IPS-11a (cell line): ENCODE results near the gene TRIM15.
"Not testable (repeated sequence)": the region's sequence is repeated elsewhere in the genome, so short reads cannot be mapped to it uniquely, and the experiment has no call there.

Experiments used
- H3K4me3 ChIP-seq: one replicate; pipeline ENCODE4 v1.5.1; 2013; ENCODE audit warnings: low read depth, low read length, control low read depth

Gene TRIM15

DNA sequence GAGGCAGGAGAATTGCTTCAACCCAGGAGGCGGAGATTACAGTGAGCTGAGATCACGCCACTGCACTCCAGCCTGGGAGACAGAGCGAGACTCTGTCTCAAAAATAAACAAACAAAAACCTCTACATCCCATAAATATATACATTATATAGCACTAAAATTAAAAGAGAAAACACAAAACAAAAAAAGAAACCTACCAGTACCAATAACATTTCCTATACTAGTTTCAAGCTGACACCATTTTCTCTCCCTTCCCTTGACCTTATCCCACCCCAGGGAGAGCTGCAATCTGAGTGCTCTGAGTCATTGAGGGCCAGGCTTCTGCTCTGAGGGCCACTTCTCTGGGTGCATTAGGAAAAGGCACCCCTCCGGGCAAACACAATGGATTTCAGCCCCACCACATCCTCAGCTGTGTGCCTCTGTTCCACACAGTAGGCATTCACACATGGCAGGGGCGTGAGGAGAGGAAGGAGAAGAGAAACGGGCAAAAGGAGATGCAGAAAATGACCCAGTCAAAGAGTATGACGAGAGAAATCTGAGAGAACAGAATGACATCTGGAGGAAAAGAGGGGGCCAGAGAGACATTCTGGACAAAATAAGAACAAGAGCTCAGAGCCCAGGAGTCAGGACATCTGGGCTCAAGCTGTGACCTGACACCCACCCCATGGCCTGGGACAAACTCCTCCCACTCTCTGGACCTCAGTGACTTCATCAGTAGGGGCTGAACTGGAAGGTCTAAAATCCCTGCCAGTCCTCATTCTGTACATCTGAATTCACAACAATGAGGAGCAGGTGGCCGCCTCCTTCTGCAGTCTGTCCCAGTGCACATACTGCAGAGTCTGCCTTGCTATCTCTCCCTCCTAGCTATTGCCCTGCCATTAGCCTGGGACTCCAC lies 31.7 kb downstream of the TRIM15 start:
- H3K4me3 ChIP-seq: no peak overlapping the region

DNA sequence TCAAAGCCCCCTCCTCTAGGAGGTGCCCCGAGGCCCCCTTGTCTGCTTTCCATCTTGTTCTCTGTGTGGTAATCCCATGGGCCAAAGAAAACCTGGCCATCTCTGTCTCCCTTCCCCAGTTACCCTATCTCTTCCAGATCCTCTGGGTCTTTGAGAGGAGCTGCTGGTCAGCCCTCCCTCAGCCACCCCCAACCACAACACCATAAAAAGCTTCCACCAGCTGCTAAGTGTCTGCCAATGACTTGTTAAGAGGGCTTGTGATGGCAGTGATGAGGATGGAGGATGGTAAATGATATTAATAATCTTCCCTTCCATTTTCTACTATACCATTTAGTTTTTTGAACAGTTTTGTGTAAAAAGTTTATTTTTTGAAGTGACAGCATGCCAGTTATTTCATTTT lies 32.6 kb downstream of the TRIM15 start:
- H3K4me3 ChIP-seq: no peak overlapping the region

DNA sequence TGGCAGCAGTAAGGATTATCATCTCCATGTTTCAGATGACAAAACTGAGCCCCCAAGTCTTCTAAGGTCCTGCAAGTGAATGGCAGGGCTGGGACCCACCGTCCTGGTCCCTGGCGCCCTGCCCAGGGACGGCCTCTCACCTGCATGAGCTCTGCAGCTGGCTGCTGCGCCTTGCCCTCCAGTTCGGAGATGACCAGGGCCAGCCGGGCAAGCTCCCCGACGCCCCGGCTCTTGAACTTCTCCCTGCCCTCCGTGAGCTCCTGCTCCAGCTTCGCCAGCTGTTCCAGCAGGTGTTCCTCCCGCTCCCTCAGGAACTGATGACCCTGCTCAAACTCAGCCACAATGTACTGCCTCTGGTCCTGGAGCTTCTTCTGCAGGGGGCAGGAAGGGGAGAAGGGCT lies 33.0 kb downstream of the TRIM15 start:
- H3K4me3 ChIP-seq: no peak overlapping the region

DNA sequence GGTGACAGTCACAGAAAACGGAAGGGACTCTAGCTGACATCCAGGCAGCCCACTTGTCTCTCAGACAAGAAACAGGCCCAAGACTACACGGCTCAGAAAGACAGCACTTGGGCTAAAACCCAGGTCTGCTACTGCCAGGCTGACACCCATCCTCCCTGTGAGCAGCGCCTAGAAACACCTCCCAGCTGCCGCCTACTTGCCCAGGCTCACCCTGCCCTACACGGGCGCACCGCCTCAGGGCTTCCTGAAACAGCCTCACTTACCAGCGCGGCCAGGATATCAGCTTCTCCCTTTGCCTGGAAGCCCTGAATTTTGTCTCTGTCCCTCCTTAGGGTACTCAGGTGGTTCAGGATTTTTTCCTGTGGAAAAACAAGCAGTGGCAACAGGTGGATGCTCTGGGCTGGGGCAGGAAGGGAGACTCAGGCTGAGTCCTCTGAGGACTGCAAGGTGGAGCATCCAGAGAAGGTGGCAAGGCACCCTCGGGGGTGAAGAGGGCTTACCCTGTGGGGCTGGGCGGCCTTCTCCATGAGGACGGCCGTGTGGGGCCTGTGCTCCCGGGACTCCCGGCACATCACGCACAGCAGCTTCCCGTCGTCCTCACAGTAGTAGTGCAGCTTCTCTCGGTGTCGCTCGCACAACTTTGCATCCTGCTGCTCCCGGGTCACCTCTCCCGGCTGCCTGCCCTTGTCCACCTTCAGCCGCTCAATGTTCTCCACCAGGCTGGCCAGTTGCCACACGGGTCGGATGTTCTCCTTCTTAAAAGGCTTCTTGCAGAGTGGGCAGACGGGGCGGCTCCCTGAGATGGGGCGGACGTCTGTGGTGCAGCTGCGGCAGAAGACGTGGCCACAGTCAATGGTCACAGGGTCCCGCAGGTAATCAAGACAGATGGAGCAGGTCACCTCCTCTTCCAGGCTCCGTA lies 35.1 kb downstream of the TRIM15 start:
- no peak overlapping the region for H3K4me3 ChIP-seq

DNA sequence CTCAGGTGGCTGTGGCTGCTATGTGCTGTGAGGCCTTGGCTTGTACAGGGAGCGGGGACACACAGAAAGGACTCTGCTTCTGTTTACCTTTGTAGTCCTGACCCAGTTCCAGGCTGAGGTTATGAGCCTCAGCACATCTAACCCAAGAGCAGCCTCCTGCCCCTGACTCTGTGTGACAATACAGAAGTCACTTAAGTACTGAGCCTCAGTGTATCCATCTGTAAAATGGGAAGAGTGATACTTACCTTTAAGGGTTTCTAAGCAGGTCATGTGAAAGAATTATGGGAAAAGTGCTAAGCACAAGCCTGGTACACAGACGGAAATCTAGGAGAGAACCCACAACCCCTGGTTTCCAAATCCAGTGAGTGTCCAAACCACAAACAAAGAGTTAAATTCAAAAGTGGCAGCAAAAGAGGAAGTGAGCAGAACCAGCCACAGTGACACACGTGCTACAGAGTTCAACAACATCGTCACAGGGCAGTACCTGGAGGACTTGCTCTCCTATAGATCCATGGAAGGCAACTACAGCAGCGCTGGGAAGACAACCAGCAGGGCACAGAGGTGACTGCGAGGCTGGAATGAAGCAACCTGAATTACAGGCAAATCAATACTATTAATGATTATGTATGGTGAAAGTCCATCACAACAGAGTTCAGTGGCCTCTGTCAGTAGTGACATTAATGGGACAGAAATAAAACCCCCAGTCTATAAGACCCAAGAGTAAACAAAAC lies 37.4 kb downstream of the TRIM15 start:
- no peak overlapping the region for H3K4me3 ChIP-seq

DNA sequence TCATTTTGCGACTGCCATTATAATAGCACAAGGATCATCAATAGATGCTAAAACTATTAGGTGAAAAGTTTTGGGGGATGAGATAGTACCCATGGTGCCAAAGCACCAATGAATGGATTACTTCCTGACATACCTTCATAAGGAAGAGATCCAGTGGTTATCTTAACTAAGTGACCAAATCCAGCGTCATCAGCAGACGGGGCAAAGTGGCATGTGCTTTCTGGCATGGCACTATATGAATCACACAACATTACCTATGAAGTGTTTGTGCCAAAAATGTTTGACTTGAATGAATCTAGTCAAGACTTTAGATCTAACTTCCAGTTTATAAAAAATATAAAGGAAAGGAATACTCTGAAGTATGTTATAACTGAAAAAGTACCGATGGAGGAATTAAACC lies 39.0 kb downstream of the TRIM15 start:
- H3K4me3 ChIP-seq: no peak overlapping the region

DNA sequence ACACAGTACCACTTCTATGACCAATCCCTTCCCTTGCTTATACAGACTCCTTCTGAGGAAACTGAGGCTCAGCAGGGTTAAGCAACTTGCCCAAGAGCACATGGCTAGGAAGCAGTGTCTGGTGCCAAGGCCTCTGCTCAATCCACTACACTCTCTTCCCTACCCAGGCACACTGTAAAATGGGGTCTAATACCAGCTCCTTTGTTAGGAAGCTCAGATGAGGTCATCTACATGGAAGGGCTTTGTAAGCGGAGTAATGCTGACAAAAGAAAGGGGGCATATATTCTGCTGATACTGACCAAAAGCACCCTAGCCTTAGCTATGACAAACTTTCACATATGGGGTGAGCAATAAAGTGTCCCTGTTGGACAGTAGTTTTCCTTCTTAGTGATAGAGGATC lies 40.8 kb downstream of the TRIM15 start:
- no peak overlapping the region for H3K4me3 ChIP-seq

DNA sequence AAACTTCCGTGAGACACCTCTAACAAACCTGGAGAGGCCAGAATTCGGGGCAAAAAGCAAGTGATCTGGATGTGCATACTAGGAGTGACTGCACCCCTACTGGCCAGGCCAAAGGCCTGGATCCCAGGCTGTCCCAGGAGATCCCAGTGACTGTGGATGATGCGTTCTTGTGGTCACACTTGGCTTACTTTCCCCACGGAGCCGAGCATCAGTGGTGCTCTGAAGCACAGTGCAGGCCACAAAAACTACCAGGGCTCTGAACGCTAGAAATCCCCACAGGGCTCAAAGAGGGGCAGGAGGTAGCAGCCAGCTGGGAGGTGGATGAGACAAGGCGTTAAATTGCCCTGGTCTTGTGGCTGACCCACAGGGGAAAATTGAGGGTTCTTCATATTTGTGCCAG lies 42.8 kb downstream of the TRIM15 start:
- no peak overlapping the region for H3K4me3 ChIP-seq

DNA sequence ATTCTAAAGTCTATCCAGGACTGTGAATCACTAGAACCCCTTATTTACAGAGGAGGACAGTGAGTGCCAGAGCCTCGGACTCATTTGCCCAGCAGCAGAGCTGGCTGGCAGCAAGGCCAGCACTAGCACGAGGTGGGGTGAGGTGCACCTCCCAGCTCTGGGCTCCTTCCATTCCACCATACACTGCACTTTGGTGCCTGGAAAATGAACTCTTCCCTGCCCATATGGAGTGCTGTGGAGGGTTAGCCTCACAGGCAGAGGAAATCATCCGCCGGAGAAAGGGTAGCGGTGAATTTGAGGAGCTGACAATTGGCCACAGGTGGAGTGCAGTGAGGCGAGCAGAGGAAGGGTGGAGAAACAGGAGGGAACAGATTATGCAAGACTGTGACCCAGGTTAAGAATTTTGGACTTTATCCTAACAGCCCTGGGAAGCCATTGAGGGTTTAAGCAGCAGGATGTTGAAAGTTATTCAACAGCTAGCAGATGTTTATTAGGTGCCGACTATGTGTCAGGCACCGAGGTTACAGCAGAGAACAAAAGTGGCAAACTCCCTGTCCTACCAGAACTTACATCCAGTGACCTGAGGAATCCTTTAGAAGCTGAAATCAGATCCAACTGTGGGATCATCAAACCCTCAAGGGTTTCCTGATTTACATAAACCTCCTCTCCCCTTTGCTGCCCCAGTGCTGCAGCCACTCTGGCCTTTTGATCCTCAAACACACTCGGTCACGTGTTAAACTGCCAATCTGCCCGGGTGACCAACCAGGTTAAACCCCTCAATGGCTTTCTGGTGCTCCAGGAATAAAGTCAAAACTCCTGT lies 43.7 kb downstream of the TRIM15 start:
- H3K4me3 ChIP-seq: no peak overlapping the region

DNA sequence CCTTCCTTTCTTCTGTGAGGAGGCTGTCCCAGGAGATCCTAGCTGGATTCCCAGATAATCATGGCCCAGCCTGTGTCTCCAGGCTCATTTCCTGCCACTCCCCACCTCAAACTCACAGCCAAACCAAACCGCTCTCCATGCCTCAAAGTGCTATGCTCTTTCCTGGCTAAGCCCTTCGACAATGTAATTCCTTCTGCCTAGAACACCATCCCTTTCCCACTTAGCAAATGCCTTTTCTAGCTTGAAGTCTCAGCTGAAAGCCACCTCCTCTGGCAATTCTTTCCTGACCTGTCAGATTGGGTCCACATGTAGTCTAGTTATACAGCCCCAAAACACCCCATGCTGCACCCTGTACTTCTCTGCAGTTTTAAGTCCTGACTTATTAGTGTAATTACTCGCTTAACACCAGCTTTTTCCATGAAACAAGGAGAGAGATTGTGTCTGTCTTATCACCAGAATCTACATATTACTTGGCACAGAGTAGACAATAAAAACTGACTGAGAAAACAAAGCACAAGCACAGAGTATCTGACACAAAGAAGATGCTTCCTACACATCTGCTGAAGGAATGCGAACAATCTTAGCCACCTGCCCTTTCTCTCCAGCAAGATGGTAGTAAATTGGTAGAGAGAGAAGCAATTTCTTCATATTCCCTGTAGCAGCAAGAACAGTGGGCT lies 44.4 kb downstream of the TRIM15 start:
- H3K4me3 ChIP-seq: no peak overlapping the region

DNA sequence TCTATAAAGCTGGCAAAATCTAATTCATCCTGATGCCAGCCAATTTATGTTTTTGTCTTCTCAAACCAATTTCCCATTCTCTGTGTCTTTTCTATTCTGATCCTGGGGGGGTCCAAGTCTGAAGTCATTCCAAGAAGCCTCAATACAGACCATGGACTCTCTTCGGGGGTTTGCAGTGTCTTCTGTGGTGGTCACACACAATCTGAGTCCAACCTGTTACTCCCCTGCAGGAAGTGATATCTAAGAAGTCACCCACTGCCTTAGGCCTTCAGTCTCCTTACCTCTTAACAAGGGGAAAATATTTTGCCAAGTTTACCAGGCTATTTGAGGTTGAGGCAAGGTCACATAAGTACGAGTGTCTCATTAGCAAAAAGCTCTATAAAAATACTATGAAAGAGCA lies 48.0 kb downstream of the TRIM15 start:
- H3K4me3 ChIP-seq: no peak overlapping the region

DNA sequence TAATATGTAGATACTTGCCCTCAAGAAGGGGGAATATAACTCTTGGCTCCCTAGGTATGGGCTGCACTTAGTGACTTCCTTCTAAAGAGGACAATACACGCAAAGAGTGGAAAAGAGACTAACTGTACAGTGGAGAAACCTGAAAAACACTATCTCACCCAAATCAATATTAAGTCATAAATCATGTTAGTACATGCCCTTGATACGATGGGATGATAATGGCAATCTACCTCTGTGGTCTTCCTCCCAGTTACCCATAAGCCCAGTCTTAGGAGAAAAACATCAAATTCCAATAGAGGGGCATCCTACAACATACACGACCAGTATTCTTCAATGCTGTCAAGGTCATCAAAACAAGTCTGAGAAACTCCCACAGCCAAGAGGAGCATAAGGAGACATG lies 48.6 kb downstream of the TRIM15 start:
- peak overlapping the region; percentile 25 for H3K4me3 ChIP-seq

DNA sequence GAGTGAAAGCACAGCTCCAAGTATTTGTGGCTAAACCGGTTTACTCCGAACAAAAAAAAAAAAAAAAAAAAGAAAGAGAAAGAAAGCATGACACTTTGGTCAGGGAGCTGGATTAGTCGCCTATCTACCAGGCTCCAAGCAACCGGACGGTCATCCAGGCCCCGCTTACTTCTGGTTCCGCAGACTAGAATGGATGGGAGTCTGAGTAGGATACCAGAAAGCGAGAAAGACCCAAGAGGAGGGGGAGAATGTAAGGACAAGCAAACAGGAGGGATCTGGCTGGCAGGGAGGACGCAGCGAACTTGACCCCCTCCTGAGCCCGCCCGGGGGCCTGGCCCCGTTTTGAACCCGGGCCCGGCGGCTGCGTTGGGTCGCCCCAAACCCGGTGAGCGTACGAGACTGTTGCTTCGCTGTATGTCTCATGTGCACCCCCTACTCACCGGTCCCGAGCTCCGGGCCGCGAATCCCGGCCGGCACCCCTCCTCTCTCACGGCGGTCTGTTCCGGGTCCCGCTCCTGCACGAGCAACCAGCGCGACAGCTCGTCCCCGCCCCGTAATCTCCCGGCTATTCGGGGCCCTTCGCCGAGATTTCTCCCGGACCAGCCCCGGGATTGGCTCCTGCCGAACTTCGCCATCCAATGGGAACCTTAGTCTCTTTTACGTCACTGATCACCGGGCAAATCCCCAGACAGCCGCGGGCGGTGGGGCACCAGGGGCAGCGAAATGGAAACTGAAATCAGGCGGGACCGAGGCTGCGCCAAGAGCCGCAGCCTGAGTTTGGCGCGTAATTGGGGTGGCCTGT lies 49.7 kb downstream of the TRIM15 start, which contains the start of gene TRIM26:
Gene TRIM26, minus strand, starts transcription at position 542 of the 802 bp plus-strand sequence. CDS start 14,303 bp downstream, outside the sequence.
- peak within 1 kb of the TSS; percentile 92 for H3K4me3 ChIP-seq

DNA sequence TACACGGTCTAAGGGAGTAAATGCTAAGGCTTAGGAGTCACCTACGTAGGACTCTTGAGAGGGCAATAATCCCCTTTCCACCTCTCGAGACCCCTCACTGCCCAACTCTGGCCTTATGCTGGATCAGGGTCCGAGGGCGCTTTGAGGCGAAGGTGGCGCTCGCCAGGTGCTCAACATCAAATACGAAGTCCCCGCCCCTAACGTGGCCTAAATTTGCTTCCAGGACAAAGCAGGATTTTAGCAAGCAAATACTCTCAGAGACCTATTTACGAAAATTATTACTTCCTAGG lies 50.3 kb downstream of the TRIM15 start:
- peak overlapping the region; percentile 45 for H3K4me3 ChIP-seq

DNA sequence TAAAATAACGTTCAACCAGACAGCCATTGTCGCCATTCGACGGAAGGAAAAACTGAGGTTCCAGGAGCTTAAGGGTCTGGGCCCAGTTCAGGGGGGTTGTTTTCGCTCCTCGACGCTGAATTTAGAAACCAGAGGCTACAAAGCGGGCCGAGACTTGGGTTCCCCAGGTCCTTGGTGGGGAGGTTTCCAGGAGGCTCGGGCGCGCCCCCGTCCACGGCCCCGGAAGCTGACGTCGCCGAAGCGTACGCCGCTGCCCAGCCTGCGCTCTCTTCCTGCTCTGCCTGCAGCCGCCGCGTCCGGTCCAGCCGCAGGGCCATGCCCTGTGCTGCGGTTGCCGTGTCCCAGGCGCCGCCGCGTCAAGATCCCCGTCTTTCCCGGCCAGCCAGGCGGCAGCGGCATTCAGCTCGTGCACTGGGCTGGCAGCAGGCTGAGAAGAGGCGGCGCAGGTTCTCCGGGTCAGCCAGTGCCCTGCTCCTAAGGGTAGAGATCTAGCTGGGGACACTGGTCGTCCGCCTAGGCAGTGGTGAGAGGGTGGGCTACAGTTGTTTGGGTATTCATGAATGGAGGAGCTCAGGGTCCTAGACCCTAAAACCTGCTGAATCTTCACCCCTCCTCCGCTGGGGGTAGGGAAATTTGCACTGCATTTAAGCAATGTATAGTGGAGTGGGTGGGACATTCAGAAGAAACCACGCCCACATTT lies 50.8 kb downstream of the TRIM15 start:
- peak overlapping the region; percentile 45 for H3K4me3 ChIP-seq

DNA sequence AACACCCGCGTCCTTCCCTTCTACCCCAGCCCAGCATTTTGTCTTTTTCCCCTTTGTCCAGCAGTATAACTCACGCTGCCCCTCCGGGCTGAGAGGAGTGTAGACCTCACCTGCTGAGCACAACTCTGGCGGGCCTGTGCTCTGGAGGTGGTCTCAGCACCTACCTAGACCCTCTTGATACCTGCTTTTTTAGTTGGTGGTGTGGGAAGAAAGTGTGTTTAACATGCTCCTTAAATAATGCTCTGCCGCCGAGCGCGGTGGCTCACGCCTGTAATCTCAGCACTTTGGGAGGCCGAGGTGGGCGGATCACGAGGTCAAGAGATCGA lies 51.3 kb downstream of the TRIM15 start:
- H3K4me3 ChIP-seq: peak overlapping the region; percentile 45

DNA sequence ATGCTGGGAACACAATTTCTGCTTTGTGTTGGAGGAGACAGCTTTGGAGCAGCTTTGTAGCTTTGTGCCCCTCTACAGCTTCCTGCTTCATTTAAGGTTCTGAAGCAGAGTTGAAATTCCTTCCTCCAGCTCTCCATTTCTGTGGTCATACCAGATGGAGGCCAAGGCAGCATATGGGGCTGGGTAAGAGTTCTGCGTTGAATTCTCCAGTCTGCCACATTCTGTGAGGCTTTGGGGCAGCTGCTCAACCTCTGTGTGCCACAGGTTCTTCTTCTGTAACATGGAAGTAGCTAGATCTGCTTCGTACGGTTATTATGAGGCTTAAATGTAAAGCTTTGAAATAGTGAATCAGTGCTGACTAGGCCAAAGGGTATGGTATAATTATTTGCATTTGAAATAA lies 52.8 kb downstream of the TRIM15 start:
- no peak overlapping the region for H3K4me3 ChIP-seq

DNA sequence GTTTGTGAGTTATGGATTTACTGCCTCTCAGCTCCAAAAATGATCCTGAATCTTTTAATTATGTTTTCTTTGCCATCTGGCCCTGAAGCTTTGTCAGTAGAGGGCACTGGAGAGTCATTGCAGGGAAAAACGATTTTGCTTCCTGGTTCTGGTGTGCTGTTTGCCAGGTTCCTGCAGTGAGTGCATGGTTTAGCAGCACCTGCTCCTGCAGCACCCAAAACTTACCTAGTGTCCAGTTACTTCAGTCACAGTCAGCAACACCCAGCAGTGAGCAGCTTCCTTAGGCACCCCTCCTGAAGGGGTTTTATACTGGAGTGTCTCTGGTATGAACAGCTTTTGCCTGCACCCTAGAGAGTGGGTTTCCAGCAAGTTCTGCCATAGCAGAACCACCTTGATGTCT lies 55.9 kb downstream of the TRIM15 start:
- H3K4me3 ChIP-seq: no peak overlapping the region

DNA sequence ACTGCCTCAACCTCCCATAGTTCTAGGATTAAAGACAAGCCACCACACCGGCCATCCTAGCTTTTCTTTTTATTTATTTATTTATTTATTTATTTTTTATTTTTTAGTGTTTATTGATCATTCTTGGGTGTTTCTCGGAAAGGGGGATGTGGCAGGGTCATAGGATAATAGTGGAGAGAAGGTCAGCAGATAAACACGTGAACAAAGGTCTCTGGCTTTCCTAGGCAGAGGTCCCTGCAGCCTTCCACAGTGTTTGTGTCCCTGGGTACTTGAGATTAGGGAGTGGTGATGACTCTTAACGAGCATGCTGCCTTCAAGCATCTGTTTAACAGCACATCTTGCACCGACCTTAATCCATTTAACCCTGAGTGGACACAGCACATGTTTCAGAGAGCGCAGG lies 58.0 kb downstream of the TRIM15 start:
- not testable (repeated sequence) for H3K4me3 ChIP-seq
